GM12865 (cell line): Measurements from ENCODE around the gene HLA-DMA.

ENCODE experiments used
- DNase-seq: peaks from one replicate; pipeline ENCODE4 v3.0.0; 2010; ENCODE audit warnings: low read depth
- H3K4me3 ChIP-seq: 2 replicates; pipeline ENCODE4 v1.5.1; 2011; ENCODE audit warnings: mild to moderate bottlenecking, low read depth, low read length, control low read depth
- TF ChIP-seq, protein P1 (sequence below): IDR thresholded peaks from 2 replicates; pipeline ENCODE4 v1.5.1; 2011; ENCODE audit warnings: low read length, control low read depth, low read depth, inconsistent platforms; ENCODE audit not compliant: insufficient read depth; ENCODE audit errors: missing control alignments

HLA-DMA gene

DNA sequence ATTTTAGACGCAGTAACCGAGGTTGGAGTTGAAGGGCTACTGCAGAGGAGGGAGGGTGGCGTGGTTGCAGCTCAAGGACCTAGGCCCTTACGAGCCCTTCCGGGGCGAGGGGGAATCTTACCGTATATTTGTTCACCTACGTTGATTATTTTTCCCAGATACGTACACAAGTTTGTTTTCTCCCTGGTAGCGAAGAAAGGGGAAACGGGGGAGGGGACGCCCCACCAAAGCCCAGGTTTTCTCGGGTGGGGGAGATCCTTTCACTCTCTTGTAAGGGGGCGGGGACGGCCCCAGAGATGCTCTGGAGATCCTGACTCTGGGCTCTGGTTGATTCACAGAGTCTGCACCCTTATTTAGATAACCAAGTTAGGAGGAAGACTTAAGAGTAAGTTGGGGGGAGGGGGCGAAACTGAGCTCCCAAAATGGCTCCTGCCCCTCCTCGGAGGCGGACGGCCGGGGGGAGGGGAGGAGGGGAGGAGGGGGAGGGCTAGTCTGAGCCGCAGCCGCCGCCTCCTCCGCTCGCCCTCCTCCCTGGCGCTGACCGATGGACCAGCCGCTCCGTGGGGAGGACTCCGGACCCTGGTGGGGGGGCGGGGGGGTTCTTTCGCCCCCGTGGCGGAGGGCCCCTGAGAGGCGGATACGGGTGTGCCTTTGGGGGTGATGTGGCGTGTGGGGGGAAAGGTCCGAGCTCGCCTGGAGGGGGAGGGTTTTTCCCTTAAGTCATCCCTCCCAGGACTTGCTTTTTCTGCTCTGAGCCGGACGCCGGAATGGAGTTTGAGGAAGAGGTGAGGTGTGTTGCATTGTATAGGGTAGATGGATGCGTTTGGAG lies 17.7 kb upstream of the HLA-DMA start:
- peak overlapping the region; percentile 87 for H3K4me3 ChIP-seq
- TF ChIP-seq, protein P1, sequence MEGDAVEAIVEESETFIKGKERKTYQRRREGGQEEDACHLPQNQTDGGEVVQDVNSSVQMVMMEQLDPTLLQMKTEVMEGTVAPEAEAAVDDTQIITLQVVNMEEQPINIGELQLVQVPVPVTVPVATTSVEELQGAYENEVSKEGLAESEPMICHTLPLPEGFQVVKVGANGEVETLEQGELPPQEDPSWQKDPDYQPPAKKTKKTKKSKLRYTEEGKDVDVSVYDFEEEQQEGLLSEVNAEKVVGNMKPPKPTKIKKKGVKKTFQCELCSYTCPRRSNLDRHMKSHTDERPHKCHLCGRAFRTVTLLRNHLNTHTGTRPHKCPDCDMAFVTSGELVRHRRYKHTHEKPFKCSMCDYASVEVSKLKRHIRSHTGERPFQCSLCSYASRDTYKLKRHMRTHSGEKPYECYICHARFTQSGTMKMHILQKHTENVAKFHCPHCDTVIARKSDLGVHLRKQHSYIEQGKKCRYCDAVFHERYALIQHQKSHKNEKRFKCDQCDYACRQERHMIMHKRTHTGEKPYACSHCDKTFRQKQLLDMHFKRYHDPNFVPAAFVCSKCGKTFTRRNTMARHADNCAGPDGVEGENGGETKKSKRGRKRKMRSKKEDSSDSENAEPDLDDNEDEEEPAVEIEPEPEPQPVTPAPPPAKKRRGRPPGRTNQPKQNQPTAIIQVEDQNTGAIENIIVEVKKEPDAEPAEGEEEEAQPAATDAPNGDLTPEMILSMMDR = no peak
- peak; percentile 95 for DNase-seq

DNA sequence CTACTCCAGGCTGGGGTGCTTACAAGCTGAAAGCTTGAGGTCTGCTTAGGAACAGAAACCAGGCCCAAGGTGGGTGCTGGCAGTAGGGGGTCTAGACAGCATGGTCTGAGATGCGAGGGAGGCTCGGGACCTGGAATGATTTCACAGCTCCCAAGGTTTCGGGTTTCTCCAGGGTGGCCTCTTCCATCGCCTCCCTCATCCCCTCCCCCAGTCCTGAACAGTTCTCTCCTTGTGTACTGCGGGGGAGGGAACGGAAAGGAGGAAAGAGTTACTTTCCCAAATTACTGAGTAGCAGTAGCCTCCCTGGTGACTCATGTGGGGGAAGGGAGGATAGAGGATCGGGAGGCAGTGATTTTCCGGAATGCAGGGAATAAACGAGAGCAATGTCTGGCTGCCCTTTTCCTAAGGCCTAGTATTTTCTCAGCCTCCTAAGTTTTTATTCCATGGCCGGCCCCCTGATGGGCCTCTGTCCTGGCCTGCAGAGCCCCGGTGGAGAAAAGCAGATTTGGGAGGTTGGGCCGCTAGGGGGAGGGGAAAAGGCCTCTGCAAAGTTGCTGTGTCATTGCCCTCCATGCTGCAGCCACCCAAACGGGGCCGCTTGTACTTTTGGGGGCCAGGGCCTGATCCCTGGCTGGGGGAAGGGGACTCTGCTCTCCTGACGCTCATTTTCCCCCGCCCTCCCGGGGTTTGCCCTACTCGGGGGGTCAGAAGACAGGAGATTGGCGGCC lies 17.0 kb upstream of the HLA-DMA start:
- peak overlapping the region; percentile 87 for H3K4me3 ChIP-seq
- DNase-seq = peak; percentile 91
- TF ChIP-seq, protein P1 = peak; percentile 19

DNA sequence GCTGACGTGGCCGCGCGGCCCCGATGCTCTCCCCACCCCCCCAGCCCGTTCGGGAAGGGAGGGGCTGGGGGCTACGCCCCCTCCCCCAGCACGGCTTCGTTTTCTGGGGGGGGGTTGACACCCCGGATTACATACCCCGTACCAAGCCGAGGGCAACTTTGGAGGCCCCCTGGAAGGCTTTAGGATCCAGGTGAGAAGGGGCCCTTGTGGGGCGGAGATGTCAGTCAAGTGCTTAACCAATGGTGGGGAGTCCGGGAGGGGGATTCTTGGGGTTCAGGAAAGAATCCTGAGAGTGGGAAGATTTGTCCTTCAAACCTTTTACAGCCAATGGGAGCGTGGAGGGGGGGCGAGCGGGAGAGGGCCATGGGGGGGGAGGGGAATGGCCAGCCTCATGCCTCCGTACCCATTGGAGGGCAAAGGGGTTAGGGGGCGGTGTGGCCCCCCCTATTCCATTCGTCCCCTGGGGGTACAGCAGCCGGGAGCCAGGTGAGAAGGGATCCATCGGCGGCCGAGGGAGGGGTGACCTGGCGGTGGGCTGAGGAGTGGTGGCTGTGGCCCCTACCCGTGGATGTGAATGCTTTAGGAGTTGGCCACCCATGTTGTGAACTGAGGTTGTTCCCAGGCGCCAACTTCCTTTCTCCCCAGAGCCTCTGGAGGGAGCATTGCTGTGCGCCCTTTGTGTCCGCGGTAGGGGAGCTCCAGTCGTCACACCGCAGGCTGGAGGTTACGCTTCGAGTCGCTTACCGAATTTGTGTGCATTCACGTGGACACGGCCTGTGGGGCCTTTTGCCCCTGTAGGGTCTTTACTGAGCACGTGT lies 16.2 kb upstream of the HLA-DMA start:
- peak overlapping the region; percentile 87 for H3K4me3 ChIP-seq
- TF ChIP-seq, protein P1 = no peak
- peak; percentile 92 for DNase-seq

DNA sequence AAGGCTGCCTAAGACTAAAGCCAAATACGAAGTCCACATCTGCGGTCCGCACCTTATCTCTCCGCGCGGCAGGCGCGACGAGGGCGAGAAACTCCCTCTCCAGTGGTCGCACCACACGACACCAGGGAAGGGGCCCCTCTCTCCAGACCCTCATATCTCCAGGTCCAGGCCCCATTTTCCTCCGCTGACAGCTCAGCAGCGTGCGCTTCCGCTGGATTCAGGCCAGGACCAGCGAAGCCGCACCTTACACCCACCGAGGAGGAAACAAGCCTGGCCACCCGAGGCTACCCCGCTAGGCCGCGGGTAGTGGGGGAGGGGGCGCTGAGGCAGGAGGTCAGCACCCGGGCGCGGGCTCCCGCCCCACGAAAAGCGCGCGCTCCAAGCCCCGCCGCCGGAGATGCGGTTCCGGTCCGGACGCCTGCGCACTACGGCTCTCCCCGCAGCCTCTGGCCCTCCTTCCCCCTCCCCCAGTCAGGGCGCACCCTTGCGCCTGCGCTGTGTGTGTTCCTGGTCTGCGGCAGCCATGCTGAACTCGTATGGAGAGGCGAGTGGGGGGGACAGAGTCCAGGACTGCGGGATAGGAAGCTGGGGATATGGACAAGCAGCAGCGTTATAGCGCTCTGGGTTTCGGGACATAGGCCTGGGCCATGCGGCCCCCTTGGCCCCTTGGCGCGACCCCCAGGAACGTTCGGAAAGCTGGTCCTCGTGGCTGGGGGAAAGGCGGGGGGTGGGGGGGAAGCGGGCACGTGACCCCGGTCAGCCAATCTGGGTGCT lies 15.4 kb upstream of the HLA-DMA start, which contains the start of gene BRD2:
Gene BRD2 (plus strand): TSS at position 502 of the 774 bp plus-strand sequence. CDS start 4,305 bp downstream, outside the sequence.
- TF ChIP-seq, protein P1 = no peak

DNA sequence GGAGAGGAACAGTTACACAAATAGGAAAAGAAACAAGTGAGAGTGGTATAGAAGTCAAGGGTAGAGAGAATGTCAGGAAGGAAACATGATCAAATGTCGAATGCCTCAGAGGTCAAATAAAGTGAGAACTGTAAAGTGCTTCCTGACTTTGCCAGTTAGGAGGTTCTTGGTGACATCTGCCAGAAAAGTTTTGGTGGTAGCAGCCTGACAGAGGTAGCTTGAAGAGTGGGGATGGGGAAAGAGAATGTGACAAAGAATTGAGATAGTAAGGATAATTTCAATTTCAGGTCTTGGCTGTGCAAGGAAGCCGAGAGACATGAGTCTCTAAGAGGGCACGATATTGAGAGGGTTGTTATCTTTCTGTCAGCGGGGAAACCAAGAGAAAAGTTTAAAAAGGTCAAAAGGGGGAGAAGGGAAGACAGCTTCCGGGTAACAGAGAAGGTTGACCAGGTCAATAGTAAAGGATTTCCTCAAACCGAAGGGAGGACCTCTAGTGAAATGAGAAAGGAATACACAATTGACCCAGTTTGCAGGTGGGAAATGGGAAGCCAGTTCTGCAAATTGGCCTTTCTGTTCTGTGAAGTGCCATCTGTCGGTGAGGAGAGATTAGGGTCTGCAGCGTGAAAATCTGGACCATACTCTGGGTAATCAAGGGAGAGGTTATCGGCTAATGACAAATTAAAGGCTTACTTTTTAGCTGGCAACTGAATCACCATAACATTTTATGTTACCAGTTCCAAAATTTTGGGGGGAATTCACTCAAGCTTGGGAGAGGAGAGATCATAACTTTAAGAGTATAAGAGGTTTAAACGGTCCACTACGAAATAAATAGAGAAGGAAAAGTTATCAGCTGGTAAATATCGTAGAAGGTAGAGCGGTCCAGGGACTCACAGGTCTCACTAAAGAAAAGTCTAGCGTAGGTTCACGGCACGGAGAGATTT lies 14.5 kb upstream of the HLA-DMA start:
- DNase-seq = peak; percentile 79
- TF ChIP-seq, protein P1 = peak; percentile 58

More for the DNA sequence above, 15.4 kb upstream of the HLA-DMA start, which contains the start of gene BRD2:
- H3K4me3 ChIP-seq = peak within 1 kb of the TSS; percentile 87
- peak; percentile 99 for DNase-seq

More for the DNA sequence above, 14.5 kb upstream of the HLA-DMA start:
- peak overlapping the region; percentile 87 for H3K4me3 ChIP-seq
